Left cardiac atrium (tissue), 4 donors: ENCODE results near the gene CCDC40. TPM values are rescaled to one million over a fixed set of nuclear protein-coding genes. Genes with fewer than 3 reads are reported as not detected.

Experiments
- ATAC-seq, 2 donors: fragments of 200-7000 bp; cut with Tn5 transposase; one replicate each; pipeline ENCODE4 v1.9.1; 2020; ENCODE audit warnings: mild to moderate bottlenecking in 2 of 2, moderate library complexity in 2 of 2
- DNase-seq: peaks from one replicate; pipeline ENCODE4 v3.0.0-alpha.2; 2020
- intact Hi-C, 2 donors: fragments of 100-400 bp; cut with DNase I; formaldehyde crosslinking; loops; one replicate each; pipeline versions ENCODE4 v1.14.1 to v1.15.1; 2022 to 2023
- total RNA-seq, 2 donors: library from RNA; stranded (reverse); fragmentation: NEBNext Ultra II Directional; extraction: Animal tissue kit (Norgen Biotek cat#: 25700); gene quantifications; one replicate each; pipeline ENCODE4 v1.2.1, GENCODE V29; 2021
- donor health status: DM: no; HTN: yes; CAD: no.
- donor health status: DM: no; HTN: yes; CAD: no; lungs with severe emphysema.
- donor health status: DM: yes; HTN: yes; CAD: no.
- donor health status: Dilated cardiomyopathy.

CCDC40 gene
- total RNA-seq, 2 donors from 2014 or later, result 5.9 to 9.8 TPM

DNA sequence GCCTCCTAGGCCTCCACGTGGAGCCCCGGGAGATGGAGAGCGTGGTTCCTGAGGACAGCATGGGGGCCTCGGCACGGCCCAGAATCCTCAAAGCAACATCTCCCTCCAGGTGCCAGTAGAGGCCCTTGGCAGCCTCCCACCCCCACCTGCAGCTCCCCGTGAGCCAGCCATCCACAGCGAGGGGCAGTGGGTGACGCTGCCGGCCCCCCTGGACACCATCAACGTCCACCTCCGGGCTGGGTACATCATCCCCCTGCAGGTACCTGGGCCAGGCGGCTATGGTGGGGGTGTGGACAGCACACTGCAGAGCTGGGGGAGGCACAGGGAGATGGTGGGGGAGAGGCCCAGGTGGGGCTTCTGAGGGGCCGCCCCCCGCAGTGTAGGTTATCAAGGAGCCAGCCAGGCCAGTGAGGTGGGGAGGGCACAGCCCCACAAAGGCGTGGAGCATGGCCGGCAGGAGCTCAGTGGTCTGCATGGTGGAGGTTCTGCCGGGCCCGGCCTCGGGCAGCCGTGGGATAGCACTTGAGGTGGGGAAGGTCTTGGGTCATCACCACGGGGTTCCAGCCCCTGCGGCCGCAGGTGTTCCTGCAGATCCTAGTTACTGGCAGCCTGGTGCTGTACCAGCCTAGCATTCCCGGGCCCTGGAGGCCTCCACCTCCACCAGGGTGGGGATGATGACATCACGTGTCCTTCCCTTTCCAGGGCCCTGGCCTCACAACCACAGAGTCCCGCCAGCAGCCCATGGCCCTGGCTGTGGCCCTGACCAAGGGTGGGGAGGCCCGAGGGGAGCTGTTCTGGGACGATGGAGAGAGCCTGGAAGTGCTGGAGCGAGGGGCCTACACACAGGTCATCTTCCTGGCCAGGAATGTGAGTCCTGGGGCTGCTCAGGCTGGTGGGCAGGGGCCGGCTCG is 81.3 kb downstream of the CCDC40 start:
- ATAC-seq (no peak), DNase-seq (no peak)

GRCh38 chr17:80118601-80119270 is 82.3 kb downstream of the CCDC40 start:
- ATAC-seq (no peak), DNase-seq (no peak)
- intact Hi-C loops, result no loop called here

More for the DNA sequence above, 81.3 kb downstream of the CCDC40 start:
- intact Hi-C loops, result no loop called here

DNA sequence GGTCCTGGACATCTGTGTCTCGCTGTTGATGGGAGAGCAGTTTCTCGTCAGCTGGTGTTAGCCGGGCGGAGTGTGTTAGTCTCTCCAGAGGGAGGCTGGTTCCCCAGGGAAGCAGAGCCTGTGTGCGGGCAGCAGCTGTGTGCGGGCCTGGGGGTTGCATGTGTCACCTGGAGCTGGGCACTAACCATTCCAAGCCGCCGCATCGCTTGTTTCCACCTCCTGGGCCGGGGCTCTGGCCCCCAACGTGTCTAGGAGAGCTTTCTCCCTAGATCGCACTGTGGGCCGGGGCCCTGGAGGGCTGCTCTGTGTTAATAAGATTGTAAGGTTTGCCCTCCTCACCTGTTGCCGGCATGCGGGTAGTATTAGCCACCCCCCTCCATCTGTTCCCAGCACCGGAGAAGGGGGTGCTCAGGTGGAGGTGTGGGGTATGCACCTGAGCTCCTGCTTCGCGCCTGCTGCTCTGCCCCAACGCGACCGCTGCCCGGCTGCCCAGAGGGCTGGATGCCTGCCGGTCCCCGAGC is 82.9 kb downstream of the CCDC40 start:
- no peak for ATAC-seq
- DNase-seq, result no peak

GRCh38 chr17:80119839-80120238 is 83.4 kb downstream of the CCDC40 start:
- DNase-seq (no peak), ATAC-seq (no peak)
- intact Hi-C loops, result no loop called here

More for the DNA sequence above, 82.9 kb downstream of the CCDC40 start:
- intact Hi-C loops, result no loop called here

- ATAC-seq (no peak), DNase-seq (no peak)
- intact Hi-C loops, result no loop called here
Observed at GRCh38 chr17:80122026-80122575, 85.7 kb downstream of the CCDC40 start.

- DNase-seq (no peak), ATAC-seq (no peak)
- intact Hi-C loops, result no loop called here
Observed at GRCh38 chr17:80122926-80123505, 86.6 kb downstream of the CCDC40 start.

GRCh38 chr17:80123791-80124190 is 87.3 kb downstream of the CCDC40 start:
- ATAC-seq, result peak in 1 of 2 donors; percentile 25
- intact Hi-C loops, result no loop called here
- no peak for DNase-seq

DNA sequence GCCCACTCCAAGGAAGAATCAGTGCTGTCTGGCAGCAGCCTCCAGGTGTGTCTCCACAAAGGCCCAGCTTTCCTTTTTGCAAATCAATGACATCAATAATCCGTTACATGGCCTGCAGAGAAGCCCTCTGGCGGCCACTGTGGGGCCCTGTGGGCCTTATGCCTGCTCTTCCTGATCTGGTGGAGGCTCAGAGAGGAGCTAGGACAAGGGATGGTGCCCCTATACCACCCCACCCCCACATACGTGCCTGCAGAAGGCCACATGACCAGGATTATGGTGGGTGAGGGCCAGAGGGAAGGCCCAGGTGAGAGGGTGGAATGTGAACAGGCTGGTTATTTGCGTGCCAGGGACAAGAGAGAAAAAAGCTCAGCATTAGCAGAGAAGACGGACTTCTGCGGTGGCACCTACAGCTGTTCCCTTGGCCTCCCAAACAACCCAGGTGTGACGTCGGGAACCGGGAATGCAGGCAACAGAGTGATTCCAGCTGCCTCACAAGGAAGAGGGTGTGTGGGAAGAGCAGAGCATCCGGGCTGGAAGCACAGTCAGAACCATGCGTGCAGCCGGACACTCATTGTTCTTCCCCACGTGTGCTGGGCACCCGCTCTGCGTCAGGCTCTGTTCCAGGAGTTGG is 88.0 kb downstream of the CCDC40 start:
- DNase-seq (no peak), ATAC-seq (peak in 1 of 2 donors; percentile 30)
- intact Hi-C loops, result no loop called here

- intact Hi-C loops, result no loop called here
- ATAC-seq (no peak), DNase-seq (no peak)
Observed at GRCh38 chr17:80125656-80126448, 89.4 kb downstream of the CCDC40 start.

- ATAC-seq, result no peak
- DNase-seq, result no peak
- intact Hi-C loops, result no loop called here
Observed at GRCh38 chr17:80126449-80126715, 89.9 kb downstream of the CCDC40 start.

DNA sequence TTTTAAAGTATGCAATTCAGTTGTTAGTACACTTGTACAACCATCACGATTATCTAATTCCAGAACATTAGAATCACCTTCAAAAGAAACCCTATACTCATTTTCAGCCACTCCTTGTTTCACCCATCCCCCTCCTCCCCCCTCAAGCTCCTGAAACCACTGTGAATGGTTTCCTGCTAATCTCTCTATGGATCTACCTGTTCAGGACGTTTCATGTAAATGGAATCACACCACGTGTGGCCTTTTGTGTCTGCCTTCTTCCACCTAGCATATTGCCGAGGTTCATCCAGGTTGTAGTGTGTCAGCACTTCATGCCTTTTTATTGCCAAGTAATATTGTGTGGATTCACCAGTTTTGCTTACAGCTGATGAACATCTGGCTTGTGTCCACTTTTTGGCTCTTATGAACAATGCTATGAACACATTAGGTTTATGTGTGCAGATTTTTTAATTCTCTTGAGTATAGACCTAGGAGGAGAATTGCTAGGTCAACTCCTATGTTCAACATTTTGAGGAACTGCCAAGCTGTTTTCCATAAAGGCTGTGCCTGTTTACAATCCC is 92.6 kb downstream of the CCDC40 start:
- no peak for ATAC-seq
- intact Hi-C loops, result no loop called here
- no peak for DNase-seq

- DNase-seq (no peak), ATAC-seq (no peak)
- intact Hi-C loops, result no loop called here
Observed at GRCh38 chr17:80130992-80131391, 94.5 kb downstream of the CCDC40 start.

- DNase-seq (no peak), ATAC-seq (no peak)
- intact Hi-C loops, result no loop called here
Observed at GRCh38 chr17:80132906-80133625, 96.6 kb downstream of the CCDC40 start.

DNA sequence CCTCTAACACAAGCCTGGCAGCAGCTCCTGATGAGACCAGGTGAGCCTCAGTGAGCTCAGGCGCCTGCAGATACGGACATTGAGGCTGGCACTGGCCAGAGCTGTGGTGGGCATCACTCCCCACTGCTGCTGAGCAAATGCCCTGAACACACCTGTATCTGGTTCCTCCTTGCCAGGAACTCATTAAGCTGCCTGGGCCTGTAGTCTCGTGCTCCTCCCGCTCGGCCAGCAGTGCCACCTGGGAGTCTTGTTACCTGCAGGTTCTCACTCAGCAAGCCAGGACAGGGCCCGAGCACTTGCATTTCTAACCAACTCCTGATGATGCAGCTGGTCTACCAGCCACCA is 97.2 kb downstream of the CCDC40 start:
- intact Hi-C loops, result no loop called here
- DNase-seq (no peak), ATAC-seq (no peak)

- ATAC-seq (no peak), DNase-seq (no peak)
- intact Hi-C loops, result no loop called here
Observed at GRCh38 chr17:80137131-80137530, 100.7 kb downstream of the CCDC40 start.

GRCh38 chr17:80138856-80139426 is 102.5 kb downstream of the CCDC40 start:
- DNase-seq (no peak), ATAC-seq (no peak)
- intact Hi-C loops, result no loop called here

- no peak for ATAC-seq
- no peak for DNase-seq
- intact Hi-C loops, result no loop called here
Observed at GRCh38 chr17:80141463-80142165, 105.2 kb downstream of the CCDC40 start.
